Measurements from ENCODE around the gene PIP5K1B.
"Not testable (repeated sequence)": the region's sequence is repeated elsewhere in the genome, so short reads cannot be mapped to it uniquely, and the experiment has no call there.

GRCh38 chr9:68986949-68987348 lies 281.9 kb downstream of the PIP5K1B start:
- TF ChIP-seq, protein P1, sequence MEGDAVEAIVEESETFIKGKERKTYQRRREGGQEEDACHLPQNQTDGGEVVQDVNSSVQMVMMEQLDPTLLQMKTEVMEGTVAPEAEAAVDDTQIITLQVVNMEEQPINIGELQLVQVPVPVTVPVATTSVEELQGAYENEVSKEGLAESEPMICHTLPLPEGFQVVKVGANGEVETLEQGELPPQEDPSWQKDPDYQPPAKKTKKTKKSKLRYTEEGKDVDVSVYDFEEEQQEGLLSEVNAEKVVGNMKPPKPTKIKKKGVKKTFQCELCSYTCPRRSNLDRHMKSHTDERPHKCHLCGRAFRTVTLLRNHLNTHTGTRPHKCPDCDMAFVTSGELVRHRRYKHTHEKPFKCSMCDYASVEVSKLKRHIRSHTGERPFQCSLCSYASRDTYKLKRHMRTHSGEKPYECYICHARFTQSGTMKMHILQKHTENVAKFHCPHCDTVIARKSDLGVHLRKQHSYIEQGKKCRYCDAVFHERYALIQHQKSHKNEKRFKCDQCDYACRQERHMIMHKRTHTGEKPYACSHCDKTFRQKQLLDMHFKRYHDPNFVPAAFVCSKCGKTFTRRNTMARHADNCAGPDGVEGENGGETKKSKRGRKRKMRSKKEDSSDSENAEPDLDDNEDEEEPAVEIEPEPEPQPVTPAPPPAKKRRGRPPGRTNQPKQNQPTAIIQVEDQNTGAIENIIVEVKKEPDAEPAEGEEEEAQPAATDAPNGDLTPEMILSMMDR (IDR thresholded peaks at IDR 0.05), result not testable (repeated sequence)
- TF ChIP-seq POLR2A (IDR thresholded peaks at IDR 0.05), result not testable (repeated sequence)
